GM19043 (cell line): Measurements from ENCODE around the gene ARID1B.

Experiments
- ATAC-seq: cut with Tn5 transposase; IDR thresholded peaks from one replicate; pipeline ENCODE4 v1.9.1; 2021; ENCODE audit warnings: low read depth; ENCODE audit not compliant: unreplicated experiment

ARID1B gene

DNA sequence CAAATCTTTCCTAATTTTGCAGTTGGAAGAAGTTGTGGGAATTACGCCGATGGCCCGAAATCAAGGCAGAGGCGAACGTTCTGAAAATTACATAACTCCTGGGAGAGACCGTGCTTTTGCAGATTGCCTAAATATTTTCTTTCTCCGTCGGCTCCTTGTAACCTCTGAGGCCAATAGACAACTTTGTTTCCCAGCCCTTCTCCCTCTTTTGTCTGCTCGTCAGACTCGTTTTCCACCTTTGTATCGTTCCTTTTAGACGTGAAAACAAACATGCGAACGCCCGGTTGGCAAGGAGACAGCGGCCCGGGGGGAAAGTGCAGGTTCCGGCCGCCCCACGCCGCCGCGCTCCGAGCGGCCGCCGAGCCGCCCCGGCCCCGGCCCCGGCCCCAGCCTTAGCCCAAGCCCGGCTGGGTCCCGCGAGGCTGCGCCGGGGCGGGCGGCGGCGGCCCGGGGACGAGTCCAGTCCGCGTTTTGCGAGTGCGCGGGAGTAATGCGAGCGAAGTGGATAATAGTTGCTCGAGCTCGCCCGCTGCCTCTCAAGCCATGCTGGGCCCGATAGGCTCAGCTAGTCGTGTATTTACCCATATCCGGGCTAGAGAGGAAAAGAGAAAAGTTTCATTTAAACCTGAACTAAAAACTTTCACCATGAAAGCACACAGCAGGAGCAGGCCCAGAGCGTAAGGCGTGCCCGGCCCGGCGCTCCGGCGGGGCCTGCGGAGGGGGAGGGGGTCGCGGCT, at the start of gene ARID1B:
ARID1B (plus strand) TSS at position 539 of the 737 bp plus-strand sequence. CDS start 303 bp downstream, outside the sequence.
- peak; percentile 36 for ATAC-seq

DNA sequence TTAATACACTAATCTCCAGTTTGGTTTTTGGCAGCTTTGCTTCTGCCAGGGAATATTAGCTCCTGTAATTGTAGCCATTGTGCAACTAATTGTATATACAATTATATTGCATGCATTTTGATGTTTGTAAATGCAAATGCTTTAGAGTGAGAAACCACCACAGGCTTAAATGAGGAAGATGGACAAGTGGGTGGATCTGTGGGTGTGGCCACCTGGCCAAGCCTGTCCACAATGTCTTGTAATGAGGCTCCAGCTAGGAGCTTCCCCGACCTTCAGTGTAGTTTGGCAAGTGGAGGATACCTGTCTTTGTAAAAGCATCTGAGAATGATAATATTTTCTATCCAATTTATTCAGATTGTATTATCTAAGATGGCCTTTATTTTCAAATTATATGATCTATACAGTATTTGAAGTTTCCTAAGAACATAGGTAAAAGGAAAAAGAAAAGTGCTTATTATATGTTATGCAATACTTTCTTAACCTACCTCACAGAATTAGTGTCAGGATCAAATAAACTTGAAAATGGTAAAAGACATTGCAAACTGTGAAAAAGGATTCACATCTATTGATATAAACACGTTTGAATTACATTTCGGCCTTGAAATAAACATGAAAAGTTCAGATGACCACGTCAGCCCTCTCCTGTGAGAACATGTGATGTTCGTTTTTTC, 49.3 kb upstream of the ARID1B start:
- no peak for ATAC-seq

DNA sequence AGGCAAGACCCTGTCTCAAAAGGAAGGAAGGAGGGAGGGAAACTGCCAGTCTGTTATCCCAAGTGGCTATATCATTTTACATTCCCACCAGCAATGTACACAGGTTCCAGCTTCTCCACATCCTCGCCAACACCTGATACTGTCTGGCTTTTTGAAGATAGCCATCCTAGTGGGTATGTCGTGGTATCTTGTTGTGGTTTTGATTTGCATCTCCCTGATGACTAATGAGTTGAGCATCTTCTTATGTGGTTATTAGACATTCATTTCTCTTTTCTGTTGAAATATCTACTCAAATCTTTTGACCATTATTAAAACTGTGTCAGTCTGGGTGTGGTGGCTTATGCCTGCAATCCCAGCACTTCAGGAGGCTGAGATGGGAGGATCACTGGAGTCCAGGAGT, 47.9 kb upstream of the ARID1B start:
- ATAC-seq: no peak

DNA sequence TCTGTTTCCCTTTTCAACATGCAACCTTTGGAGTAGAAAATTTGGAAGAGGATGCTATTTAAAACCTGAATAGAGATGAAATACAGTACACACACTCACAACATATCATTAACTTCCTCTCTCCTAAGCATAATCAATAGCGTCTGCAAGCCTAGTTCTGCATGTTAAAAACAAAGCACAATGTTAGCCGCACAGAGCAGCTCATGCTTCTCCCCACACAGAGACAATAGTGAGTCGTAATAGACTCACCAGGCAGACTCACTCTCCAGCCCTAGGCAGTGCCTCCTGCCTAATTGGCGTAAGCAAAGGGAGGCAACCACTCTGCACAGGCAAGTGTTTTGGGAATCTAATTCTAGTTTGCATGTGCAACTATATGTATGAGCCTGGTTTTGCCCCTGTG, 45.8 kb upstream of the ARID1B start:
- ATAC-seq: no peak

DNA sequence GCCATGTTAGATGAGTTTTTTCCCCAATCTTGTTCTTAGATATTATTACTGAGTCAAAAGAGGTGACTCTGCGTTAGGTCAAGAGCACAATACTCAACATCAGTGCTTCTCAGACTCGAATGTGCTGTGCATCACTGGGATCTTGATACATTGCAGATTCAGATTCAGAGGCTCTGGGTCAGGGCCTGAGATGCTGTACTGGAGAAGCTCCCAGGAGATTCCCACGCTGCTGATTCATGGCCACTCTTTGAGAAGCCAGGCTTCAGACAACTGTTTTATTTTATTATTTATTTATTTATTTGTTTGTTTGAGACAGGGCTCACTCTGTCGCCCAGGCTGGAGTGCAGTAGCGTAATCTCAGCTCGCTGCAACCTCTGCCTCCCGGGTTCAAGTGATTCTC, 41.4 kb upstream of the ARID1B start:
- no peak for ATAC-seq

DNA sequence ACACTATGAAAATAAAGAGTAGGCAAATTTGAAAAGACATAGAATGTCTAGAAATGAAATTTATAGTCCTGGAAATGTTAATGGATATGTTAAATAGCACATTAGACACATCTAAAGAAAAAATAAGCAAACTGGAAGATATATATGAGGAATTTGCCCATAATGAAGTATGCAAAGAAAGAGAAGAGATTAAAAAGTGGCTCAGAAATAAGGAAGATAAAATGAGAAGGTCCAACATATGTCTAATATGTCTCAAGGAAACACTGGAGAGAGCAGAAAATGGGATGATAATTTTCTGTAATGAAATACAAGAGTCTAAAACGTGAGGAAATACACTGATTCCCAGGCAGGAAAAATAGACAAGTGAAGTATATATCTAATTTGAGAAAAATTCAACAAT, 36.6 kb upstream of the ARID1B start:
- ATAC-seq: no peak

DNA sequence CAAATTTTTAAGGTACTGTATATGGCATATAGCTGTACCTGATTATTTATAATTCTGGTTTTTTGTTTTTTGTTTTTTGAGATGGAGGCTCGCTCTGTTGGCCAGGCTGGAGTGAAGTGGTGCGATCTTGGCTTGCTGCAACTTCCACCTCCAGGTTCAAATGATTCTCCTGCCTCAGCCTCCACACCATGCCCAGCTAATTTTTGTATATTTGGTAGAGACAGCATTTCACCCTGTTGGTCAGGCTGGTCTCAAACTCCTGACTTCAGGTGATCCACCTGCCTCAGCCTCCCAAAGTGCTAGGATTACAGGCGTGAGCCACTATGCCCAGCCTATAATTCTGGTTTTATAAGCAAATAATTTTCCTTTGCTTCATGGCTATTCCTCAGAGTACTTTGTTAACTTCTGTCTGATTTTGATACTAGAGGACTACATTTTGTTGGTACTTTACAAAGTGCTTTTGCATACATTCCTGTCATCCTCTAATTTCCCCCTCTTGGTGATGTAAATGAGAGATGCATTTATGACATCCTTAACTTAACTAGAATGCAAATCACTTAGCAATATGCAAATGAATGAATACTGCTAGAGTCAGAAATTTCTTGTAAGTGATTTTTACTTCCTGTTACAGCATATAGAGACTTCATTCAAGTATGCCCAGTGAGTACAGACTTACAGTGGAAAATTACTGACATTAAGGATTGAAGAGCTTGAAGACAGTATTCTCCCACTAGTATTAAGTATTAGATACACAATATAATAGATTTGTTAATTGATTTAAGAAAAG, 35.7 kb upstream of the ARID1B start:
- ATAC-seq: no peak

DNA sequence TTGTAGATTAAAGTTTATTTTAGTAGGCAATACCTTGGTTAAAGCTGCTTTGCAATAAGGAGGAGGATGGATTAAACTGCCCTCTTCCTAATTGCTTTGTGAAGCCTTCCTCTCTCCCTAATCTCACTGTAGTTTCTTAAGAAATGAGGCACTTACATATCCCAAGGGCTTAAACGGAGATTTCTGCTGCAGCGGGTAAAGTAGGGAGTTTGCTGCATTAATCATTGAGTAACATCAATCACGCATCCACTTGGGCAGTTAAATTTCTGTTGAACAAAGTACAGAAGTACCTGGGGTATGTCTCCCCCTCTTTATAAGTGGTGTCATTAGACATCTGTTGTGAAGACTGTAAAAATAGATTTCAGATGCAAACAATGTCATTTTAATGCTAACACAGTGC, 29.5 kb upstream of the ARID1B start:
- ATAC-seq: no peak

DNA sequence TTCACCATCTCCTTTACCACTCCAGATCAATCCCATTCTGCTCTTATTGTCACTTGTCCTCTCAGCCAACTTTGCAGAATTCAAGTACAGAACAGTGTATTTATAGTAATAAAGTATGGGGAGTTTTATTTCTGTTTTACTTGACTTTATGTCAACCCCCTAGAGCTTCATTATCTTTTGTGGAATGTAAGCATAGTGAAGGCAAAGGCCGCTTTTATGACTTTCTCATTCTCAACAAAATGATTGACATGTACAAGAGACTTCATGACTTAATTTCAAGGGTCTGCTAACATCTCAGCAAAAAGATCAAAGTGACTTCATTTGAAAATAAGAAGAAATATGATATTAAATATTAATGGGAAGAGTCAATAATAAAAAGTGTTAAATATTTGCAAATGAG, 28.7 kb upstream of the ARID1B start:
- no peak for ATAC-seq

DNA sequence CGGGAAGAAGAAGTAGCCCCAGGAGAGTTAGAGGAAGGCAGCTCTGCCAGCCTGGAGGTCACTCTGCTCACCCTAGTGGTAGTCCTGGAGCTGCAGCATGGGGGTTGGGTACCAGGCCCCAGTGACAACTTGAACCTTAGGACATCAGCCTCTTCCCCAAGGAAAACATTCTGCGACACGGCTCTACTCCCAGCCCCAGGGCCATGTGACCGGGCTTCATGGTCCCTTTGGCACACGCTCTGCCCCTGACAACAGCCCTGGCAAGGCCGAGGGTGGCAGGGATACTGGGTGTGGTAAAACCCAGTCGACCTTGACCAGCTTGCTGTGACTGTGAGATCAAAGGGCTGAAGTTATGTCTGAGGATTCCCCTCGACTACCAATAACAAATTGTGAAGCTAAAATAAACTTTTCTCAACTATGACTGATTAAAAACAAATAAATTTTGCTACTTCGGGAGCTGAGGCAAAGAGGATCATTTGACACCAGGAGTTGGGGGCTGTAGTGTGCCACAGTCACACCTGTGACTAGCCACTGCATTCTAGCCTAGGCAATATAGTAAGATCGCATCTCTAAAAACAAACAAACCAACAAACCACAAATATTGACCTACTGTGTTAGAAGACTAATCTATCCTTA, 24.4 kb upstream of the ARID1B start:
- ATAC-seq: peak; percentile 51

DNA sequence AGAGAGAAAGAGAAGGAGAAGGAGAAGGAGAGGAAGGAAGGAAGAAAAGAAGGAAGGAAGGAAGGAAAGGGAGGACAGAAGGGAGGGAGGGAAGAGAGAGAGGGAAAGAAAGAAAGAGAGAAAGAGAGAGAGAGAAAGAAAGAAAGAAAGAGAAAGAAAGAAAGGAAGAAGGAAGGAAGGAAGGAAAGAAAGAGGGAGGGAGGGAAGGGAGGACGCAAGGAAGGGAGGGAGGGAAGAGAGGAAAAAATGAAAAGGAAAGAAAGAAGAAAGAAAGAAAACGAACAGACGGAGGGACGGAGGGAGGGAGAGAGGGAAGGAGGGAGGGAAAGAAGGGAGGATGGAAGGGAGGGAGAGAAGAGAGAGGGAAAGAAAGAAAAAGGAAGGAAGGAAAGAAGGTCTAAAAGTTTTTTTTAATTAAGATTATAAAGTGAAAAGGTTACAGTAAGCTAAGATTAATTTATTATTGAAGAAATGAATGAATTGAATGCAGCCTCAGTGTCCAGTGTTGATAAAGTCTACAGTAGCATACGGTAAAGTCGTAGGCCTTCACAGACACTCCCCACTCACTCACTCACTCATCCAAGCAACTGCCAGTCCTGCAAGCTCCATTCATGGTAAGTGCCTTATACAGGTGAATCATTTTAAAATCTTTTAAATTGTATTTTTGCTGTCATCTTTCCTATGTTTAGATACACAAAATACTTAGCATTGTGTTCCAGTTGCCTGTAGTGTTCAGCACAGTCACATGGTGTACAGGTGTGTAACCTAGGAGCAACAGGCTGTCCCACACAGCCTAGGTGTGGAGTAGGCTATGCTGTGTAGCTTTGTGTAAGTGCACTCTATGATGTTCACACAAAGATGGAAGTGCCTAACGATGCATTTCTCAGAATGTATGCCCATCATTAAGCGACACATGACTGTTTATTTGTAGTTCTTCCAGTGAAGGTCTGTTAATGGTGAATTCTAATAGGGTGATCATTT, 20.3 kb upstream of the ARID1B start:
- no peak for ATAC-seq

DNA sequence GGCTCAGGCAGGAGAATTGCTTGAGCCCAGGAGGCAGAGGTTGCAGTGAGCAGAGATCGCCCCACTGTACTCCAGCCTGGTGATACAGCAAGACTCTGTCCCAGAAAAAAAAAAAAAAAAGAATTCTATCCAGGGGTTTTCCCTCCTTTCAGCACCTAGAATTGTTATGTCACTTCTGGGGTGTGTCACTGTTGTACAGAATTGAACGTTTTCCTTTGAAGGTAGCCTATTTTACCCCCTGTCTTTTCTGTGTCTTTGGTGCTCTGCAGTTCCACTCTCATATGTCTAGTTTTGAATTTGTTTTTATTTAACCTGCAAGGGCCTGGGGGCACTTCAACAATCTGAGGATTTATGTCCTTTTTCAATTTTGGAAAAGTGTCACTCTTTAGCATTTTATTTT, 19.3 kb upstream of the ARID1B start:
- no peak for ATAC-seq

DNA sequence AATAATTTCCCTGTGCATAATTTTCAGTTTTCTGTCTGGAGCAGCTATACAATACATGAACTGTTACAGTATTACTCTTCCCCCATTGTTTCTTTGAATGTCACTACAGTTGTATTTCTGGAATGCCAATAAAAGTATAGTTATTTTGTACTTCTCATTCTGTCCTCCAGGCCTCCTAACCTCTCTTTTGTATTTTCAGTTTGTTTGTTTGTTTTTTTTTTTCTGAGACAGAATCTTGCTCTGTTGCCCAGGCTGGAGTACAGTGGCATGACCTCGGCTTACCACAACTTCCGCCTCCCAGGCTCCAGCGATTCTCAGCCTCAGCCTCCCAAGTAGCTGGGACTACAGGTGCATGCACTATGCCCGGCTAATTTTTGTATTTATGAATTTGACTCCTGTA, 16.8 kb upstream of the ARID1B start:
- no peak for ATAC-seq

DNA sequence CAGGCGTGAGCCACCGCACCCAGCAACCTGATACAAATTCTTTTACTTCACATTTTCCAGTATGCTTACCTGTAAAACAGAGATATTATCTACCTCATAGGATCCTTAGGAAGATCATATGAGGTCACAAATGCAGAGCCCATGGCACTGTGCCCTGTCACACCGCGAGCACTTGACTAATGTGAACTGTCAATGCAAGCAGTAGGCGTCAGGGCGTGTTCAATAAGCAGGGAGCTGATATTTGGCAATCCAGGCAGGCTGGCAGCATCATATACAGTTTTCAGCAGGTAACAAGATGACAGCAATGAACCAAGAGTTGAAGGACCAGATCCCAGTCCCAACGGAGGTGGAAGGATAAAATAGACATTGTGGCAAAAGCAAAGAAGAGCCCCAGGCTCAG, 14.6 kb upstream of the ARID1B start:
- no peak for ATAC-seq

DNA sequence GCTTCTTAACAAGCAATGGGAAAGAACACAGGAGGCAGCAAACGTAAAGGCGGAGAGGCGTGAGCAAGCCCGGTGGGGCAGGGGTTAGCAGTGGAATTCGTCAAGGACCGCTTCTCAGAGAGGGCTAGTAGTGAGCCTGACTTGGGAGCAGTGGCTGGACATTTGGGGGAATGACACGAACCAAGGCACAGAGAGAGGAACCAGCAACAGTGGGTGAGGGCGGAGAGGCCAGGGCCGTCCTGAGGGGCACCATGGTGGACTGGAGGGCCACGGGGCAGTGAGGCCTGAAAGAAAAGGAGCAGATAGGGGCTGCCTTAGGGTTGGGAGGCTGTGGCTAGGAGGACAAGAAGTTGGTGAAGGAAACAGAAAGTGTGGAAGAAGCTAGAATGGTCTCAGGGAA, 12.1 kb upstream of the ARID1B start:
- no peak for ATAC-seq

DNA sequence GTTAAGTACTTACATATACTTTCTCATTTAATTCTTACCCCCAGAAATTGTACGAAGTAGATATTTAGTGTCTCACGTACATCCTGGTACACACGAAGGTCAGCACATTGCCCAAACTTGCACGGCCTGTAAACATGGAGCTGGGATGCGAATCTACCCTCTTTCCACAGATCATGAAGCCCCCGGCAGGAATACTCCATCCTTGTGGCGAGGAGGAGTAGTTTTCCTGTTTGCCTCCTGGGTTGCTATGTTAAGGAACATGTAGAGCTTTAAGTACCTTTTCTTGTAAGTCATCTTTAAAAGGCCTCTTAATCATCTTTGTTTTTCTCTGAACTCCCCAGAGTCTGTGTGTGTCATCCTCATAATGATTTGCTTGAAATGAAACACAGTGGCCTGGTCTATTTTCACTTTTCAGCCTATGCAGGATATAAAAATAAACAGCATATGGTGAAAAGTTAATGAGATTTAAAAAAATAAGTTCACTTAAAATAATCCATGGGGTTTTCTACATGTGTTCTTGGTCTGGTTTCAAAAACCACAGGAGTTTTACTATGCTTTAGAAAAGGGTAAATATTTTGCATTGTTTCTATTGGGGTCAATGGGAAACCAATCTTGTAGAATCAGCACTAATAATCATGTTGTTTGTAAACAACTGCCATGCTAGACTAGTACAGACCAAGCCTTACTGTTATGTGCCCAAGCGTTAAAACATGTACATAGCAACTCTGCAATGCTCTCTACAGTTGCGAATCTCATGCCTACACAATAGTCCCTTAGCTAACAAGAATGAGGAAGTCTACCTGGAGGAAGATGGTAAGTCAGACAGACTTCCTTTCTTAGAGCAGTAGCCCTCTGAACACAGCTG, 9.3 kb upstream of the ARID1B start:
- peak; percentile 93 for ATAC-seq

DNA sequence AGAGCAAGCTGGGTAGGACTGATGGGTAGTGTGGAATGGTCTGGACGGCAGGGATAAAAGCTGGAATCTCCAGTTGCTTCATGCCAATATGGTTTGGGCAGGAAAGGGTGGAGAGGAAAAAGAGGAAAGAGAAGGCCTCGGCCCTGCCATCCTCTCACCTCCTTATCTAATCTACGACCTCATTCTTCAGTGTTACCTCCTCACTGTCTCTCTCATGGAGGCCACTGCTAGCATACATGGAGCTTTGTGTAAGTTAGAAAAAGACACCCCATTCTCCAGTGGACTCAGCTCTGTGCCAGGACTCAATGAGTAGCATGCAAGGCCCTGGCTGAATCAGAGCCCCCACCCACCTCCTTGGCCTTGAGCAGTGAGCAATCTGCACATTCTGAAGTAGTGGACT, 6.1 kb upstream of the ARID1B start:
- no peak for ATAC-seq

DNA sequence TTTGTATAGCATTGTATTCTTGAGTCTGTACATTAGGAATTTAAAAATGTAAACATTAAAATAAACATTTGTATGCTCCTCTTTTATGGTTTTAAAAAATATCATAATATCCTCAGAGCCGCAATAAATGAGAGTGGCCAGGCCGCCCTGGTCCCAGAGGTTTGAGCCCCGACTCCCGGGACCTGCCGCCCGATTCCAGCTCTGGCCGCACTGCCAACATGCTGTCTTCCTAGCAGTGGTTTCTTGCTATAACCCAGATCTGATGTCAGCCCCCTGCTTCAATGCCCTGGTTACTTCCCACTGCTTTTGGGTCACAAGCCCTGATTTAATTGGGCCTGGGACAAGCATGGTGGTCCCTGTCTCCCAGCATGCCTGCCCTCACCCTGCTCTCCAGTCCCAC, 5.4 kb upstream of the ARID1B start:
- ATAC-seq: no peak

DNA sequence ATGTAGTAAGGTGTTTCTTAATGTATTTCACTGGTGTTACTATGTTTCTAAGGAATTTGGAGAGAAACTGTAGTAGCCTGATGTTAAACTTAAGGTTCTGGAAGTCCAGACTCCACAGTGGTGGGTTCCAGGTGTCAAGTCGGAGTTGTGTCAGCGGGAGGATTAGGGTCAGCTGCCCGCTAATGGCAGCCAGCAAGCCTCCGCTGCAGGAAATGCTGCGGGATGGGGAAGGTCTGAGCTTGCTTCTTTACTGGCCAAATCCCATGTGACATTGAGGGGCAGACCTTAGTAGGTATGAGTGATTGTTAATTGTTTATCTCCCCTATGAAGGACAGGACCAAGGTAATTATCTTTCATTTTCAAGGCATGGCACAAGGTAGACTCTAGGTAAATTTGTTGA, 3.7 kb upstream of the ARID1B start:
- no peak for ATAC-seq
